HepG2 (cell line): ENCODE data around the gene MAPK14. TPM values are rescaled to one million over a fixed set of nuclear protein-coding genes. Genes with fewer than 3 reads are reported as not detected.

Experiments used
- ARID5B ChIP-seq: IDR thresholded peaks from 2 replicates; pipeline ENCODE4 v1.4.0; 2020; ENCODE audit warnings: mild to moderate bottlenecking, missing genetic modification reagents
- CEBPB ChIP-seq: IDR thresholded peaks from 2 replicates; pipeline ENCODE4 v1.6.1; 2011; ENCODE audit warnings: low read depth, low read length, improper control_type of control experiment, borderline replicate concordance
- CHD4 ChIP-seq: fragments of 200-600 bp; sonication (generic); IDR thresholded peaks from 2 replicates; pipeline ENCODE4 v1.7.0; 2017; ENCODE audit warnings: mild to moderate bottlenecking, low read length, borderline replicate concordance
- DMAP1 ChIP-seq: IDR thresholded peaks from 2 replicates; pipeline ENCODE4 v1.6.1; 2016
- IKZF5 ChIP-seq: IDR thresholded peaks from 2 replicates; pipeline ENCODE4 v1.6.1; 2018; ENCODE audit warnings: missing genetic modification reagents, mild to moderate bottlenecking, missing compliant biosample characterization
- MLX ChIP-seq: IDR thresholded peaks from 2 replicates; pipeline ENCODE4 v1.6.1; 2016
- NFIB ChIP-seq: sonication (generic); formaldehyde crosslinking; IDR thresholded peaks from 2 replicates; pipeline ENCODE4 v1.9.0; 2021; ENCODE audit warnings: missing genetic modification reagents, mild to moderate bottlenecking, borderline replicate concordance
- NR2F6 ChIP-seq, 2 experiments: IDR thresholded peaks; 2 replicates each; pipeline ENCODE4 v1.6.1; 2016; ENCODE audit warnings: antibody characterized with exemption in 1 of 2, mild to moderate bottlenecking in 1 of 2
- POLR2A ChIP-seq, 2 experiments: IDR thresholded peaks; 2 replicates each; pipeline ENCODE4 v1.6.1; 2011; ENCODE audit warnings: low read depth in 2 of 2, low read length in 2 of 2, mild to moderate bottlenecking in 1 of 2, moderate library complexity in 1 of 2; ENCODE audit not compliant: insufficient read depth in 1 of 2
- RBM39 ChIP-seq: fragments of 200-400 bp; formaldehyde crosslinking; IDR thresholded peaks from one replicate; pipeline ENCODE4 v1.6.1; 2018; ENCODE audit warnings: antibody characterized with exemption, mild to moderate bottlenecking, low read depth, low read length; ENCODE audit not compliant: poor library complexity, severe bottlenecking
- RCOR2 ChIP-seq: IDR thresholded peaks from 2 replicates; pipeline ENCODE4 v1.6.1; 2016; ENCODE audit warnings: missing biosample characterization, missing genetic modification reagents
- SP1 ChIP-seq, 2 experiments: fragments of 450-650 bp in 1 of 2; sonication (generic) in 1 of 2; formaldehyde crosslinking in 1 of 2; IDR thresholded peaks; 2 replicates each; pipeline versions ENCODE4 v1.4.0 to v1.6.1; 2016 to 2020; ENCODE audit warnings: missing genetic modification reagents in 1 of 2
- TBX2 ChIP-seq: sonication (generic); formaldehyde crosslinking; IDR thresholded peaks from 2 replicates; pipeline ENCODE4 v1.5.0; 2020; ENCODE audit warnings: missing genetic modification reagents, mild to moderate bottlenecking, borderline replicate concordance
- ZEB1 ChIP-seq: IDR thresholded peaks from 2 replicates; pipeline ENCODE4 v1.6.1; 2012; ENCODE audit warnings: mild to moderate bottlenecking, low read depth, inconsistent platforms; ENCODE audit not compliant: insufficient replicate concordance
- ZMYM4 ChIP-seq: sonication (generic); formaldehyde crosslinking; IDR thresholded peaks from 2 replicates; pipeline ENCODE4 v1.8.1; 2023; ENCODE audit warnings: mild to moderate bottlenecking, missing genetic modification reagents
- ZNF562 ChIP-seq: sonication (generic); formaldehyde crosslinking; IDR thresholded peaks from 2 replicates; pipeline ENCODE4 v1.8.0; 2022; ENCODE audit warnings: missing genetic modification reagents, borderline replicate concordance
- ZNF567 ChIP-seq: sonication (generic); formaldehyde crosslinking; IDR thresholded peaks from 2 replicates; pipeline ENCODE4 v1.8.1; 2023; ENCODE audit warnings: mild to moderate bottlenecking, missing genetic modification reagents, borderline replicate concordance
- ZNF629 ChIP-seq: sonication (generic); formaldehyde crosslinking; conservative IDR thresholded peaks from 2 replicates; pipeline ENCODE4 v1.5.0; 2020; ENCODE audit warnings: missing genetic modification reagents
- polyA plus RNA-seq, 8 experiments: library from polyadenylated mRNA; depleted of rRNA in 3 of 8; stranded (reverse) in 7 of 8; unstranded in 1 of 8; fragments of >200 nt; fragmentation: Illumina TruSeq in 4 of 8; extraction: Trizol in 4 of 8; gene quantifications; 2 replicates each; pipeline versions ENCODE4 v1.2.1 to v1.2.3, GENCODE V29; 2011 to 2016; ENCODE audit warnings: low read depth in 4 of 8, missing spikeins in 1 of 8, mixed read lengths in 1 of 8; ENCODE audit not compliant: insufficient read depth in 1 of 8
- total RNA-seq, 5 experiments: library from RNA; depleted of rRNA; stranded (reverse); fragments of >200 nt; fragmentation: Illumina TruSeq; extraction: Trizol; gene quantifications; 2 replicates each; pipeline ENCODE4 v1.2.3, GENCODE V29; 2016; ENCODE audit warnings: low read depth in 1 of 5
- TF ChIP-seq, protein P1 (sequence below): conservative IDR thresholded peaks from 2 replicates; pipeline ENCODE4 v1.6.1; 2018; ENCODE audit warnings: missing genetic modification reagents
- TF ChIP-seq, protein P2 (sequence below): sonication (generic); formaldehyde crosslinking; IDR thresholded peaks from 2 replicates; pipeline ENCODE4 v1.4.0; 2020; ENCODE audit warnings: mild to moderate bottlenecking, low read depth, missing genetic modification reagents

The MAPK14 gene
- total and polyA plus RNA-seq, 2 of the 13 experiments (the other 11 are each of a cell fraction or from before 2014, with no cell fraction given), result 66.3 to 67.3 TPM

DNA sequence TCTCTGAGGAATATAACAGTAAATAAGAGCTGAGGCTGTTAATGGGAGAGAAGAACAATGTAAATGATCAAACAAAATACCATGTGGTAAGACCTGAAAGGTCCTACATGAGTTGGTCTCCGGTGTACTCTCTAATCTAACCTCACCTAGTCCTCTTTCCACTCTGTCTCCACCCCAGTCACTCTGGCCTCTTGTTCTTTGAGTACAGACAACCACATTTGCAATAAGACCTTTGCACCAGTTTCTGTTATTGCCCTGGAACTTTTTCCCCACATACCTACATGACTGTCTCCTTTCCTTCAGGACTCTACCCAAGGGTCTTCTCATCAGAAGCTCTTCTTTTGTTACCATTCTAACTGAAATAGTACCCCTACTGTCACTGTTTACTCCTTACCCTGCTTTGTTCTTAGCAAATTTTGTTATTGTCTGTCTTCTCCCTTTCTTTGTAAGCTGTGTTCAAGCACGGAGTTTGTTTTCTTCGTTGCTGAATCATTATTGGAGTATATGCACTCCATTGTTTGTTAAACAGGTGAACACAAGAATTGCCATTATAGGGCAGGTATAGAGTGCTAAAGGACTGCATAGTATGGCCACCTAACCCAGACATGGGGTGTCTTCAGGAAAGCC, 37.3 kb downstream of the MAPK14 start (continued):
- TF ChIP-seq ARID5B (CRISPR knock-in tag) (peak; percentile 91), DMAP1 (CRISPR knock-in tag) (0 out of 2 replicates have a peak, but pooled peaks have one; percentile 54), ZNF562 (CRISPR knock-in tag) (no peak), SP1 (IDR thresholded peaks at IDR 0.05) (no peak), SP1 (CRISPR knock-in tag; IDR thresholded peaks at IDR 0.05) (peak; percentile 15; the same call in 1 of the 2 replicates), ZNF567 (CRISPR knock-in tag) (0 out of 2 replicates have a peak, but pooled peaks have one; percentile 63), CHD4 (peak; percentile 95), RBM39 (no peak), TBX2 (CRISPR knock-in tag) (0 out of 2 replicates have a peak, but pooled peaks have one; percentile 70), POLR2A (IDR thresholded peaks at IDR 0.05; ENCODE audit: insufficient read depth in 1 of 2, low read depth in 2 of 2, low read length in 2 of 2) (0 out of 4 replicates have a peak, but pooled peaks of 1 of the 2 experiments have one; percentile 33), ZEB1 (peak; percentile 84), IKZF5 (CRISPR knock-in tag) (peak; percentile 73), NFIB (CRISPR knock-in tag) (no peak), RCOR2 (CRISPR knock-in tag) (peak; percentile 84; the same call in 1 of the 2 replicates), ZMYM4 (peak; percentile 77), ZNF629 (CRISPR knock-in tag) (peak; percentile 36; the same call in 1 of the 2 replicates), CEBPB (peak; percentile 81), NR2F6 (IDR thresholded peaks at IDR 0.05) (peak; percentile 53; the same call in 1 of the 2 replicates), NR2F6 (CRISPR knock-in tag; IDR thresholded peaks at IDR 0.05) (peak; percentile 65; the same call in 1 of the 2 replicates), MLX (CRISPR knock-in tag) (peak; percentile 46; the same call in 1 of the 2 replicates)
- TF ChIP-seq, protein P1, sequence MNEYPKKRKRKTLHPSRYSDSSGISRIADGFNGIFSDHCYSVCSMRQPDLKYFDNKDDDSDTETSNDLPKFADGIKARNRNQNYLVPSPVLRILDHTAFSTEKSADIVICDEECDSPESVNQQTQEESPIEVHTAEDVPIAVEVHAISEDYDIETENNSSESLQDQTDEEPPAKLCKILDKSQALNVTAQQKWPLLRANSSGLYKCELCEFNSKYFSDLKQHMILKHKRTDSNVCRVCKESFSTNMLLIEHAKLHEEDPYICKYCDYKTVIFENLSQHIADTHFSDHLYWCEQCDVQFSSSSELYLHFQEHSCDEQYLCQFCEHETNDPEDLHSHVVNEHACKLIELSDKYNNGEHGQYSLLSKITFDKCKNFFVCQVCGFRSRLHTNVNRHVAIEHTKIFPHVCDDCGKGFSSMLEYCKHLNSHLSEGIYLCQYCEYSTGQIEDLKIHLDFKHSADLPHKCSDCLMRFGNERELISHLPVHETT, result 0 out of 2 replicates have a peak, but pooled peaks have one; percentile 29
- TF ChIP-seq, protein P2, sequence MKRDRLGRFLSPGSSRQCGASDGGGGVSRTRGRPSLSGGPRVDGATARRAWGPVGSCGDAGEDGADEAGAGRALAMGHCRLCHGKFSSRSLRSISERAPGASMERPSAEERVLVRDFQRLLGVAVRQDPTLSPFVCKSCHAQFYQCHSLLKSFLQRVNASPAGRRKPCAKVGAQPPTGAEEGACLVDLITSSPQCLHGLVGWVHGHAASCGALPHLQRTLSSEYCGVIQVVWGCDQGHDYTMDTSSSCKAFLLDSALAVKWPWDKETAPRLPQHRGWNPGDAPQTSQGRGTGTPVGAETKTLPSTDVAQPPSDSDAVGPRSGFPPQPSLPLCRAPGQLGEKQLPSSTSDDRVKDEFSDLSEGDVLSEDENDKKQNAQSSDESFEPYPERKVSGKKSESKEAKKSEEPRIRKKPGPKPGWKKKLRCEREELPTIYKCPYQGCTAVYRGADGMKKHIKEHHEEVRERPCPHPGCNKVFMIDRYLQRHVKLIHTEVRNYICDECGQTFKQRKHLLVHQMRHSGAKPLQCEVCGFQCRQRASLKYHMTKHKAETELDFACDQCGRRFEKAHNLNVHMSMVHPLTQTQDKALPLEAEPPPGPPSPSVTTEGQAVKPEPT (CRISPR knock-in tag), result no peak
